ENCODE measurements around the gene ZNRF1. TPM values are rescaled to one million over a fixed set of nuclear protein-coding genes. Genes with fewer than 3 reads are reported as not detected.
A peak's percentile ranks its signal among the peaks of the same experiment; 100 is the strongest.

ZNRF1 gene
- total and polyA plus RNA-seq, 2 of the 13 experiments (the other 11 are each of a cell fraction or from before 2014, with no cell fraction given) = 43.9 to 58.7 TPM

DNA sequence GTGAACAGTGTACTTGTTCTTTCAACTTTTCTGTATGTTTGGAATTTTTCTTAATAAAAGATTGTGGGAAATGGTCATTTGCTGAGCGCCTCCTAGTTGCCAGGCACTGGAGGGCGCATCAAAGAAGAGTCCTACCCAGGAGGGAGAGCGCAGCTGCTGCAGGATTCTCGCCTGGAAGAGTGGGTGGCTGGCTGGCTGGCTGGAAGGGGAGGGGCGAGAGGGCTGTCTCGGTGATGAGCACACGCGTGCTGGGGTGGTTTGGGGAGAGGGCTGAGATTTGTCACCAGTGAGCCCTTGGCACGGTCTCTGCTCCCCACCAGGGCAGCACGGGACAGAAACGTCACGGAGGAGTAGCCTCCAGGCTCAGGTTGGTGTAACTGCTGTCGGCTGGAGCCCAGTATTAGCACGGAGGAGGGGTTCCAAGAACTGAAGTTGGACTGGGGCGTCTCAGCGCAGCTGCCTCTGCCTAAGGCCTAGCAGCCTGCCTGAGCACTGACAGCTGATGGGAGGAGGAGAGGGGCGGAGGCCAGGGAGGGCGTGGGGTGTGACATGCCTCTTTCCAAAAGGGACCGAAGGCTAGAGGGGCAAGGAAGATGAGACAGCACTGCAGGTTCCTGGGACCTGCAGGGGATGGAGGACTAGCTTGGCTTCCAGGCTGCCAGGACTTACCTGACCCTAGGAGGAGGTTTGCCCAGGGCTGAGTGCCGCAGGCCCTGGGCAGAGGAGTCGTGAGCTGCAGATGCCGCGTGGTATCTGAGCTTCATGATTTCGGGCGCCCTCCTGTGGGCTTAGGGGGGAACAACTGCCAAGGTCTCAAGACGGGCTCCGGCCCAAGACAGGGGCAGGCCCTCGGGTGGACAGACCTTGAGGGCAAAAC, 112.1 kb downstream of the ZNRF1 start (continued):
- TF ChIP-seq, protein P1, sequence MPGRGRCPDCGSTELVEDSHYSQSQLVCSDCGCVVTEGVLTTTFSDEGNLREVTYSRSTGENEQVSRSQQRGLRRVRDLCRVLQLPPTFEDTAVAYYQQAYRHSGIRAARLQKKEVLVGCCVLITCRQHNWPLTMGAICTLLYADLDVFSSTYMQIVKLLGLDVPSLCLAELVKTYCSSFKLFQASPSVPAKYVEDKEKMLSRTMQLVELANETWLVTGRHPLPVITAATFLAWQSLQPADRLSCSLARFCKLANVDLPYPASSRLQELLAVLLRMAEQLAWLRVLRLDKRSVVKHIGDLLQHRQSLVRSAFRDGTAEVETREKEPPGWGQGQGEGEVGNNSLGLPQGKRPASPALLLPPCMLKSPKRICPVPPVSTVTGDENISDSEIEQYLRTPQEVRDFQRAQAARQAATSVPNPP (CRISPR knock-in tag; IDR thresholded peaks at IDR 0.05) = no peak; the same call in 1 of the 2 replicates
- TF ChIP-seq ZNF101 (CRISPR knock-in tag; IDR thresholded peaks at IDR 0.05; ENCODE audit: borderline replicate concordance, low read depth) (no peak), DR1 (CRISPR knock-in tag; IDR thresholded peaks at IDR 0.05) (no peak), U2AF1 (optimal IDR thresholded peaks at IDR 0.05; ENCODE audit: low read depth, low read length) (no peak), ZNF670 (CRISPR knock-in tag; IDR thresholded peaks at IDR 0.05; ENCODE audit: borderline replicate concordance) (no peak), ZNF383 (CRISPR knock-in tag; IDR thresholded peaks at IDR 0.05; ENCODE audit: borderline replicate concordance) (no peak), REPIN1 (CRISPR knock-in tag; IDR thresholded peaks at IDR 0.05; ENCODE audit: borderline replicate concordance, low read depth) (peak; percentile 71; the same call in 1 of the 2 replicates), SP5 (CRISPR knock-in tag; IDR thresholded peaks at IDR 0.05; ENCODE audit: borderline replicate concordance, low read depth) (no peak), BORCS8-MEF2B (CRISPR knock-in tag; IDR thresholded peaks at IDR 0.05) (peak; percentile 79; the same call in 1 of the 2 replicates), ZNF337 (CRISPR knock-in tag; IDR thresholded peaks at IDR 0.05; ENCODE audit: borderline replicate concordance, low read depth) (no peak), SRSF9 (IDR thresholded peaks at IDR 0.05; ENCODE audit: borderline replicate concordance, insufficient read depth, low read depth, low read length, poor library complexity, severe bottlenecking) (no peak), FOXP1 (IDR thresholded peaks at IDR 0.05) (no peak), FOXP1 (CRISPR knock-in tag; IDR thresholded peaks at IDR 0.05) (no peak), RBFOX2 (IDR thresholded peaks at IDR 0.05; ENCODE audit: low read depth, low read length) (no peak), ATAD3A (CRISPR knock-in tag; IDR thresholded peaks at IDR 0.05) (no peak), ZNF382 (CRISPR knock-in tag; IDR thresholded peaks at IDR 0.05; ENCODE audit: borderline replicate concordance) (no peak), TOPORS (CRISPR knock-in tag; IDR thresholded peaks at IDR 0.05) (0 out of 2 replicates have a peak, but pooled peaks have one; percentile 51)
- TF ChIP-seq, protein P2, sequence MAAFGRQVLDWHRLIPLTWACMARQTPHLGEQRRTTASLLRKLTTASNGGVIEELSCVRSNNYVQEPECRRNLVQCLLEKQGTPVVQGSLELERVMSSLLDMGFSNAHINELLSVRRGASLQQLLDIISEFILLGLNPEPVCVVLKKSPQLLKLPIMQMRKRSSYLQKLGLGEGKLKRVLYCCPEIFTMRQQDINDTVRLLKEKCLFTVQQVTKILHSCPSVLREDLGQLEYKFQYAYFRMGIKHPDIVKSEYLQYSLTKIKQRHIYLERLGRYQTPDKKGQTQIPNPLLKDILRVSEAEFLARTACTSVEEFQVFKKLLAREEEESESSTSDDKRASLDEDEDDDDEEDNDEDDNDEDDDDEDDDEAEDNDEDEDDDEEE (CRISPR knock-in tag; IDR thresholded peaks at IDR 0.05) = peak; percentile 16; the same call in 1 of the 2 replicates
- TF ChIP-seq, protein P3, sequence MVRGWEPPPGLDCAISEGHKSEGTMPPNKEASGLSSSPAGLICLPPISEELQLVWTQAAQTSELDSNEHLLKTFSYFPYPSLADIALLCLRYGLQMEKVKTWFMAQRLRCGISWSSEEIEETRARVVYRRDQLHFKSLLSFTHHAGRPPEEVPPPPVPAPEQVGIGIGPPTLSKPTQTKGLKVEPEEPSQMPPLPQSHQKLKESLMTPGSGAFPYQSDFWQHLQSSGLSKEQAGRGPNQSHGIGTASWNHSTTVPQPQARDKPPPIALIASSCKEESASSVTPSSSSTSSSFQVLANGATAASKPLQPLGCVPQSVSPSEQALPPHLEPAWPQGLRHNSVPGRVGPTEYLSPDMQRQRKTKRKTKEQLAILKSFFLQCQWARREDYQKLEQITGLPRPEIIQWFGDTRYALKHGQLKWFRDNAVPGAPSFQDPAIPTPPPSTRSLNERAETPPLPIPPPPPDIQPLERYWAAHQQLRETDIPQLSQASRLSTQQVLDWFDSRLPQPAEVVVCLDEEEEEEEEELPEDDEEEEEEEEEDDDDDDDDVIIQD (CRISPR knock-in tag; IDR thresholded peaks at IDR 0.05; ENCODE audit: low read depth) = 0 out of 2 replicates have a peak, but pooled peaks have one; percentile 48
- TF ChIP-seq, protein P4, sequence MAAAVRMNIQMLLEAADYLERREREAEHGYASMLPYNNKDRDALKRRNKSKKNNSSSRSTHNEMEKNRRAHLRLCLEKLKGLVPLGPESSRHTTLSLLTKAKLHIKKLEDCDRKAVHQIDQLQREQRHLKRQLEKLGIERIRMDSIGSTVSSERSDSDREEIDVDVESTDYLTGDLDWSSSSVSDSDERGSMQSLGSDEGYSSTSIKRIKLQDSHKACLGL (CRISPR knock-in tag; IDR thresholded peaks at IDR 0.05) = 0 out of 2 replicates have a peak, but pooled peaks have one; percentile 53
- TF ChIP-seq, protein P5, sequence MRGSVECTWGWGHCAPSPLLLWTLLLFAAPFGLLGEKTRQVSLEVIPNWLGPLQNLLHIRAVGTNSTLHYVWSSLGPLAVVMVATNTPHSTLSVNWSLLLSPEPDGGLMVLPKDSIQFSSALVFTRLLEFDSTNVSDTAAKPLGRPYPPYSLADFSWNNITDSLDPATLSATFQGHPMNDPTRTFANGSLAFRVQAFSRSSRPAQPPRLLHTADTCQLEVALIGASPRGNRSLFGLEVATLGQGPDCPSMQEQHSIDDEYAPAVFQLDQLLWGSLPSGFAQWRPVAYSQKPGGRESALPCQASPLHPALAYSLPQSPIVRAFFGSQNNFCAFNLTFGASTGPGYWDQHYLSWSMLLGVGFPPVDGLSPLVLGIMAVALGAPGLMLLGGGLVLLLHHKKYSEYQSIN (CRISPR knock-in tag; IDR thresholded peaks at IDR 0.05; ENCODE audit: borderline replicate concordance) = no peak
- TF ChIP-seq, protein P6, sequence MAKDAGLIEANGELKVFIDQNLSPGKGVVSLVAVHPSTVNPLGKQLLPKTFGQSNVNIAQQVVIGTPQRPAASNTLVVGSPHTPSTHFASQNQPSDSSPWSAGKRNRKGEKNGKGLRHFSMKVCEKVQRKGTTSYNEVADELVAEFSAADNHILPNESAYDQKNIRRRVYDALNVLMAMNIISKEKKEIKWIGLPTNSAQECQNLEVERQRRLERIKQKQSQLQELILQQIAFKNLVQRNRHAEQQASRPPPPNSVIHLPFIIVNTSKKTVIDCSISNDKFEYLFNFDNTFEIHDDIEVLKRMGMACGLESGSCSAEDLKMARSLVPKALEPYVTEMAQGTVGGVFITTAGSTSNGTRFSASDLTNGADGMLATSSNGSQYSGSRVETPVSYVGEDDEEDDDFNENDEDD (CRISPR knock-in tag; IDR thresholded peaks at IDR 0.05; ENCODE audit: borderline replicate concordance) = peak; percentile 58; the same call in 1 of the 2 replicates

All from HepG2 (cell line).